Skeletal muscle tissue (tissue), 4 donors: ENCODE measurements around the gene MRRF. TPM values are rescaled to one million over a fixed set of nuclear protein-coding genes. Genes with fewer than 3 reads are reported as not detected.
A peak's percentile ranks its signal among the peaks of the same experiment; 100 is the strongest.
"Not testable (repeated sequence)": the region's sequence is repeated elsewhere in the genome, so short reads cannot be mapped to it uniquely, and the experiment has no call there.

Source experiments
- H3K27ac ChIP-seq: one replicate; pipeline ENCODE4 v1.7.0; 2013; ENCODE audit warnings: mild to moderate bottlenecking, low read depth, low read length, inconsistent platforms
- H3K27me3 ChIP-seq, 3 donors: one replicate each; pipeline ENCODE4 v1.7.0; 2013; ENCODE audit warnings: low read length in 3 of 3; ENCODE audit not compliant: control insufficient read depth in 3 of 3, insufficient read depth in 3 of 3
- H3K36me3 ChIP-seq, 3 donors: one replicate each; pipeline ENCODE4 v1.7.0; 2013; ENCODE audit warnings: low read length in 3 of 3; ENCODE audit not compliant: control insufficient read depth in 3 of 3, insufficient read depth in 3 of 3
- H3K4me1 ChIP-seq, 3 donors: one replicate each; pipeline ENCODE4 v1.7.0; 2013; ENCODE audit warnings: low read length in 3 of 3, mild to moderate bottlenecking in 3 of 3; ENCODE audit not compliant: control insufficient read depth in 3 of 3, insufficient read depth in 3 of 3
- H3K4me3 ChIP-seq, 3 donors: one replicate each; pipeline ENCODE4 v1.7.0; 2013; ENCODE audit warnings: low read length in 3 of 3
- H3K9ac ChIP-seq, 3 donors: one replicate each; pipeline ENCODE4 v1.7.0; 2013; ENCODE audit warnings: low read length in 3 of 3, mild to moderate bottlenecking in 3 of 3, moderate library complexity in 2 of 3, low read depth in 1 of 3
- H3K9me3 ChIP-seq, 3 donors: one replicate each; pipeline ENCODE4 v1.7.0; 2013; ENCODE audit warnings: low read length in 3 of 3; ENCODE audit not compliant: control insufficient read depth in 3 of 3
- total RNA-seq: library from RNA; depleted of rRNA; stranded (reverse); fragments of >200 nt; gene quantifications from one replicate; pipeline ENCODE4 v1.2.3, GENCODE V29; 2014
- donor health status: Osteomylitis.

MRRF gene
- total RNA-seq, 1 donor from 2014 or later, result 29.2 TPM

- no peaks in the 10 kb centered on the region for H3K9me3 ChIP-seq
- no peaks in the 10 kb centered on the region for H3K27me3 ChIP-seq
- H3K9ac ChIP-seq, result no peak overlapping the region
- peaks cover 3 to 13% (median 9%) of the 10 kb centered on the region in 3 donors for H3K4me1 ChIP-seq
- H3K4me3 ChIP-seq, result no peak overlapping the region
- H3K27ac ChIP-seq, result no peak overlapping the region
- H3K36me3 ChIP-seq, result peaks cover 11 to 41% (median 39%) of the 10 kb centered on the region in 3 donors
Observed at GRCh38 chr9:122302237-122303093, 37.8 kb downstream of the MRRF start.

GRCh38 chr9:122307061-122307460, 42.4 kb downstream of the MRRF start:
- H3K36me3 ChIP-seq, result peaks cover 6 to 37% (median 29%) of the 10 kb centered on the region in 3 donors
- H3K4me3 ChIP-seq, result no peak overlapping the region
- H3K27me3 ChIP-seq, result no peaks in the 10 kb centered on the region
- H3K4me1 ChIP-seq, result peaks cover 3 to 13% (median 9%) of the 10 kb centered on the region in 3 donors
- peak overlapping the region; percentile 49 for H3K27ac ChIP-seq
- H3K9me3 ChIP-seq, result no peaks in the 10 kb centered on the region
- H3K9ac ChIP-seq, result no peak overlapping the region

GRCh38 chr9:122307925-122308324, 43.2 kb downstream of the MRRF start:
- H3K36me3 ChIP-seq, result peaks cover 8 to 41% (median 37%) of the 10 kb centered on the region in 3 donors
- H3K4me3 ChIP-seq, result no peak overlapping the region
- H3K4me1 ChIP-seq, result peaks cover 3 to 13% (median 9%) of the 10 kb centered on the region in 3 donors
- no peaks in the 10 kb centered on the region for H3K9me3 ChIP-seq
- no peaks in the 10 kb centered on the region for H3K27me3 ChIP-seq
- no peak overlapping the region for H3K9ac ChIP-seq
- H3K27ac ChIP-seq, result no peak overlapping the region

GRCh38 chr9:122309861-122310260, 45.2 kb downstream of the MRRF start:
- Histone ChIP-seq H3K9me3 (no peaks in the 10 kb centered on the region), H3K4me1 (no peaks in the 10 kb centered on the region), H3K27ac (no peak overlapping the region), H3K36me3 (peaks cover 20 to 52% (median 52%) of the 10 kb centered on the region in 3 donors), H3K4me3 (no peak overlapping the region), H3K27me3 (no peaks in the 10 kb centered on the region), H3K9ac (no peak overlapping the region)

GRCh38 chr9:122314165-122314564, 49.5 kb downstream of the MRRF start:
- Histone ChIP-seq H3K27me3 (no peaks in the 10 kb centered on the region), H3K9me3 (no peaks in the 10 kb centered on the region), H3K4me3 (no peak overlapping the region), H3K9ac (no peak overlapping the region), H3K36me3 (peaks cover 21 to 40% (median 33%) of the 10 kb centered on the region in 3 donors), H3K4me1 (peaks cover 0 to 2% (median 2%) of the 10 kb centered on the region in 3 donors), H3K27ac (no peak overlapping the region)

- H3K4me1 ChIP-seq, result peaks cover 2 to 4% (median 4%) of the 10 kb centered on the region in 3 donors
- H3K27me3 ChIP-seq, result no peaks in the 10 kb centered on the region
- peaks cover 23 to 39% (median 33%) of the 10 kb centered on the region in 3 donors for H3K36me3 ChIP-seq
Observed at GRCh38 chr9:122315534-122315933, 50.9 kb downstream of the MRRF start.

GRCh38 chr9:122318284-122318683, 53.6 kb downstream of the MRRF start:
- Histone ChIP-seq H3K4me1 (peaks cover 9 to 15% (median 13%) of the 10 kb centered on the region in 3 donors), H3K27me3 (no peaks in the 10 kb centered on the region), H3K27ac (no peak overlapping the region), H3K4me3 (no peak overlapping the region), H3K9ac (peak overlapping the region in 1 of 3 donors; percentile 10), H3K9me3 (no peaks in the 10 kb centered on the region), H3K36me3 (peaks cover 26 to 29% (median 27%) of the 10 kb centered on the region in 3 donors)

More at GRCh38 chr9:122315534-122315933, 50.9 kb downstream of the MRRF start:
- Histone ChIP-seq H3K9me3 (no peaks in the 10 kb centered on the region), H3K9ac (no peak overlapping the region), H3K4me3 (no peak overlapping the region), H3K27ac (no peak overlapping the region)

- Histone ChIP-seq H3K9me3 (no peaks in the 10 kb centered on the region), H3K9ac (no peak overlapping the region), H3K4me3 (no peak overlapping the region), H3K27ac (no peak overlapping the region), H3K4me1 (peaks cover 9 to 15% (median 13%) of the 10 kb centered on the region in 3 donors), H3K36me3 (peaks cover 17 to 22% (median 18%) of the 10 kb centered on the region in 3 donors), H3K27me3 (no peaks in the 10 kb centered on the region)
Observed at GRCh38 chr9:122320413-122320881, 55.8 kb downstream of the MRRF start.

- no peaks in the 10 kb centered on the region for H3K9me3 ChIP-seq
- H3K36me3 ChIP-seq, result peaks cover 17 to 22% (median 18%) of the 10 kb centered on the region in 3 donors
- peaks cover 9 to 15% (median 13%) of the 10 kb centered on the region in 3 donors for H3K4me1 ChIP-seq
- H3K27me3 ChIP-seq, result no peaks in the 10 kb centered on the region
- H3K9ac ChIP-seq, result no peak overlapping the region
- H3K27ac ChIP-seq, result no peak overlapping the region
- H3K4me3 ChIP-seq, result no peak overlapping the region
Observed at GRCh38 chr9:122322553-122322952, 57.9 kb downstream of the MRRF start.

- Histone ChIP-seq H3K36me3 (peaks cover 17 to 22% (median 18%) of the 10 kb centered on the region in 3 donors), H3K4me1 (peaks cover 11 to 18% (median 14%) of the 10 kb centered on the region in 3 donors)
- H3K27ac ChIP-seq, H3K27me3 ChIP-seq, H3K4me3 ChIP-seq, H3K9ac ChIP-seq, H3K9me3 ChIP-seq: not testable (repeated sequence)
Observed at GRCh38 chr9:122324665-122325064, 60.0 kb downstream of the MRRF start.
